Measurements from ENCODE around the gene CCBE1. TPM values are rescaled to one million over a fixed set of nuclear protein-coding genes. Genes with fewer than 3 reads are reported as not detected.

The CCBE1 gene
- total RNA-seq, 1 donor = 35.3 TPM

GRCh38 chr18:59554796-59555335 is 142.4 kb downstream of the CCBE1 start:
- H3K4me3 ChIP-seq (ENCODE audit: low read depth, low read length) = no peak overlapping the region
- TF ChIP-seq, protein P1, sequence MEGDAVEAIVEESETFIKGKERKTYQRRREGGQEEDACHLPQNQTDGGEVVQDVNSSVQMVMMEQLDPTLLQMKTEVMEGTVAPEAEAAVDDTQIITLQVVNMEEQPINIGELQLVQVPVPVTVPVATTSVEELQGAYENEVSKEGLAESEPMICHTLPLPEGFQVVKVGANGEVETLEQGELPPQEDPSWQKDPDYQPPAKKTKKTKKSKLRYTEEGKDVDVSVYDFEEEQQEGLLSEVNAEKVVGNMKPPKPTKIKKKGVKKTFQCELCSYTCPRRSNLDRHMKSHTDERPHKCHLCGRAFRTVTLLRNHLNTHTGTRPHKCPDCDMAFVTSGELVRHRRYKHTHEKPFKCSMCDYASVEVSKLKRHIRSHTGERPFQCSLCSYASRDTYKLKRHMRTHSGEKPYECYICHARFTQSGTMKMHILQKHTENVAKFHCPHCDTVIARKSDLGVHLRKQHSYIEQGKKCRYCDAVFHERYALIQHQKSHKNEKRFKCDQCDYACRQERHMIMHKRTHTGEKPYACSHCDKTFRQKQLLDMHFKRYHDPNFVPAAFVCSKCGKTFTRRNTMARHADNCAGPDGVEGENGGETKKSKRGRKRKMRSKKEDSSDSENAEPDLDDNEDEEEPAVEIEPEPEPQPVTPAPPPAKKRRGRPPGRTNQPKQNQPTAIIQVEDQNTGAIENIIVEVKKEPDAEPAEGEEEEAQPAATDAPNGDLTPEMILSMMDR (IDR thresholded peaks at IDR 0.05; ENCODE audit: insufficient read depth, low read length) = no peak
- no peak for DNase-seq (ENCODE audit: low read depth)

GRCh38 chr18:59553273-59553870 is 143.9 kb downstream of the CCBE1 start:
- H3K4me3 ChIP-seq (ENCODE audit: low read depth, low read length) = no peak overlapping the region
- TF ChIP-seq, protein P1 (IDR thresholded peaks at IDR 0.05; ENCODE audit: insufficient read depth, low read length) = no peak
- no peak for DNase-seq (ENCODE audit: low read depth)

GRCh38 chr18:59551902-59552635 is 145.2 kb downstream of the CCBE1 start:
- peak; percentile 60 for DNase-seq (ENCODE audit: low read depth)
- TF ChIP-seq, protein P1 (IDR thresholded peaks at IDR 0.05; ENCODE audit: insufficient read depth, low read length) = no peak
- H3K4me3 ChIP-seq (ENCODE audit: low read depth, low read length) = no peak overlapping the region

- TF ChIP-seq, protein P1 (IDR thresholded peaks at IDR 0.05; ENCODE audit: insufficient read depth, low read length) = no peak
- DNase-seq (ENCODE audit: low read depth) = peak; percentile 54
- H3K4me3 ChIP-seq (ENCODE audit: low read depth, low read length) = no peak overlapping the region
Observed at GRCh38 chr18:59550174-59550516, 147.1 kb downstream of the CCBE1 start.

DNA sequence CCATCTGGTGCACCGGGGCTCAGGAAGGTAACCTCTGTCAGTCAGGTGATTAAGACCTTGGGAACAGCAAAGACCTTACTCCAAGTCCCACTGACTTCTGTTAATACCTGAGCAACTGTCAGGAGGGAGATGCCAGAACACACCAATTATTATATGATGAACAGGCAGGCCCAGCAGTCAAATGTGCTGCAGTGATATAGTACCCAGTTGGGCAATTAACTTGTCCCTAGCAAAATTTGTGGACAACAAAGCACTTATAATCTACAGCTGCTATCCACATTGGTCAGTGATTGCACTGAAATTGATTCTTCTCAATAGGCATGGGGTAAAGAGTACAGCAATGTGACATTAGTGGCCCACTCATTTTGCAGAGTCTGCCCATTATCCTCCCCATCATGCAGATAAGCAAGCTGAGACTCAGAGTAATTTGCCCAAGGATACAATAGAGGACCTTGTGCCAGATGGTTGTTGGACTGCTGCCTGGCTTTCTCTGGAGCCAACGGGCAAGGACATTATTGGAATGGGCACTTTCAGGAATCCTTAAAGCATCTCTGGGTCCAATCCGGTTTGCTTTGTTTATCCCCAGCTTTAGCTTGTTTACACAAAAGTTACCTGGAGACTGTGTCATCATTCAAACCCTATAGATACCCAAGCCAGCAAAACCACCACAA is 147.6 kb downstream of the CCBE1 start:
- TF ChIP-seq, protein P1 (IDR thresholded peaks at IDR 0.05; ENCODE audit: insufficient read depth, low read length) = no peak
- DNase-seq (ENCODE audit: low read depth) = peak; percentile 64
- no peak overlapping the region for H3K4me3 ChIP-seq (ENCODE audit: low read depth, low read length)

DNA sequence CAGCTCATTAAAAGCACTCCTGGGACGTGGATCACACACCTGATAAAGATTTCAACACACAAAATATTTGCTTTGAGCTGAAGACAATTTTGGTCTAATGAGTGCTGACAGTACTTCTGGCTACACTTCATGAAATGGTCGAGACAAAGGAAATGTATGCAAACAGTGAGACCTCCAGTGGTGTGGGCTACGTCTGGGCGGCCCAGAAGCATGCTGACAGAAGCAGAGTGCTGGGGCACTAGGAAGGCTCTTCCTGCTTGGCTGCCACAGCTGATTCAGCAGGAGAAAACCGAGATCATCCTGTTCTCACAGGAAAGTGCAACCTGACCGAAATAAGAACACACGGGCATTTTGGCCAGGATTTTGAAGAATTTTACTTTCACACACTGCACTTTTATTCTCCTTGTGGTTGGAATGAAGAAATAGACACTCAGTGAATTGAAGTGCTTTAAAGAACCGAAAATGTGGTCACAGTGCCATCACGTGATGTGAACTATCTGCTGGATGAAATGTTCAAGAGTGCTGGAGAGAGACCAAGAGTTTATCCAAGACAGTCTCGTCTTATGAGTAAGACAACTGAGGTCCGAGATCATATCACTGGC is 149.5 kb downstream of the CCBE1 start:
- peak; percentile 84 for DNase-seq (ENCODE audit: low read depth)
- H3K4me3 ChIP-seq (ENCODE audit: low read depth, low read length) = no peak overlapping the region
- TF ChIP-seq, protein P1 (IDR thresholded peaks at IDR 0.05; ENCODE audit: insufficient read depth, low read length) = peak; percentile 38

Data from fibroblast of the aortic adventitia (primary cell).